ENCODE measurements around the gene LRIT2. TPM values are rescaled to one million over a fixed set of nuclear protein-coding genes. Genes with fewer than 3 reads are reported as not detected.

The LRIT2 gene
- total RNA-seq, 1 experiment from 2014 or later: not detected

GRCh38 chr10:84221916-84222315, 3.4 kb downstream of the LRIT2 start:
- TF ChIP-seq CTCF (IDR thresholded peaks at IDR 0.05; ENCODE audit: unreplicated experiment): no peak
- no peak for DNase-seq (ENCODE audit: unreplicated experiment)
- Mint-ChIP-seq H3K36me3 (ENCODE audit: insufficient read depth, unreplicated experiment) (no peaks in the 10 kb centered on the region), H3K4me1 (ENCODE audit: insufficient read depth, unreplicated experiment) (no peaks in the 10 kb centered on the region), H3K27ac (ENCODE audit: low read depth, unreplicated experiment) (no peak overlapping the region), H3K9me3 (ENCODE audit: unreplicated experiment) (peaks cover 5% of the 10 kb centered on the region), H3K27me3 (ENCODE audit: insufficient read depth, unreplicated experiment) (peaks cover 45% of the 10 kb centered on the region), H3K4me3 (ENCODE audit: unreplicated experiment) (no peak overlapping the region)
- intact Hi-C loops (cut with micrococcal nuclease): no loop called here
- CTCF ChIA-PET: no interaction called here
- no TSS peak for BruUV-seq (replicated peaks)
- POLR2A ChIA-PET: no interaction called here

- ChIA-PET CTCF (interaction anchor here (0.6 to 1.5 kb wide), 3 partner anchors 9 to 74 kb away, joined by 3 to 6 read pairs (median 4); no protein-coding TSS in a partner anchor), POLR2A (interaction anchor here (0.9 kb wide), 1 partner anchor 77 kb away, joined by 3 read pairs; no protein-coding TSS in a partner anchor)
- H3K4me1 Mint-ChIP-seq (ENCODE audit: insufficient read depth, unreplicated experiment): no peaks in the 10 kb centered on the region
- H3K4me3 Mint-ChIP-seq (ENCODE audit: unreplicated experiment): no peak overlapping the region
- H3K27ac Mint-ChIP-seq (ENCODE audit: low read depth, unreplicated experiment): no peak overlapping the region
- H3K27me3 Mint-ChIP-seq (ENCODE audit: insufficient read depth, unreplicated experiment): peaks cover 26% of the 10 kb centered on the region
- no peak for DNase-seq (ENCODE audit: unreplicated experiment)
- H3K9me3 Mint-ChIP-seq (ENCODE audit: unreplicated experiment): peaks cover 5% of the 10 kb centered on the region
- intact Hi-C loops (cut with micrococcal nuclease): no loop called here
- H3K36me3 Mint-ChIP-seq (ENCODE audit: insufficient read depth, unreplicated experiment): no peaks in the 10 kb centered on the region
- no peak for TF ChIP-seq CTCF (IDR thresholded peaks at IDR 0.05; ENCODE audit: unreplicated experiment)
- no TSS peak for BruUV-seq (replicated peaks)
These were observed 7.6 kb downstream of the LRIT2 start for GRCh38 chr10:84217746-84218145.

- H3K4me3 Mint-ChIP-seq (ENCODE audit: unreplicated experiment): no peak overlapping the region
- no peak for DNase-seq (ENCODE audit: unreplicated experiment)
- H3K9me3 Mint-ChIP-seq (ENCODE audit: unreplicated experiment): peaks cover 5% of the 10 kb centered on the region
- H3K36me3 Mint-ChIP-seq (ENCODE audit: insufficient read depth, unreplicated experiment): no peaks in the 10 kb centered on the region
- TF ChIP-seq CTCF (IDR thresholded peaks at IDR 0.05; ENCODE audit: unreplicated experiment): no peak
- H3K27ac Mint-ChIP-seq (ENCODE audit: low read depth, unreplicated experiment): no peak overlapping the region
- H3K4me1 Mint-ChIP-seq (ENCODE audit: insufficient read depth, unreplicated experiment): no peaks in the 10 kb centered on the region
- CTCF ChIA-PET: interaction anchor here (0.9 to 3.9 kb wide), 4 partner anchors 8 to 321 kb away, joined by 3 to 20 read pairs (median 5); no protein-coding TSS in a partner anchor
- peaks cover 30% of the 10 kb centered on the region for H3K27me3 Mint-ChIP-seq (ENCODE audit: insufficient read depth, unreplicated experiment)
- intact Hi-C loops (cut with micrococcal nuclease): no loop called here
- POLR2A ChIA-PET: no interaction called here
- no TSS peak for BruUV-seq (replicated peaks)
These were observed 8.5 kb downstream of the LRIT2 start for GRCh38 chr10:84216834-84217233.

GRCh38 chr10:84214612-84215235, 10.6 kb downstream of the LRIT2 start:
- Mint-ChIP-seq H3K27me3 (ENCODE audit: insufficient read depth, unreplicated experiment) (peaks cover 25% of the 10 kb centered on the region), H3K27ac (ENCODE audit: low read depth, unreplicated experiment) (no peak overlapping the region), H3K4me3 (ENCODE audit: unreplicated experiment) (no peak overlapping the region), H3K36me3 (ENCODE audit: insufficient read depth, unreplicated experiment) (no peaks in the 10 kb centered on the region), H3K4me1 (ENCODE audit: insufficient read depth, unreplicated experiment) (no peaks in the 10 kb centered on the region), H3K9me3 (ENCODE audit: unreplicated experiment) (peaks cover 5% of the 10 kb centered on the region)
- ChIA-PET CTCF (interaction anchor here (0.6 to 3.9 kb wide), 9 partner anchors 9 to 326 kb away, joined by 3 to 20 read pairs (median 4); no protein-coding TSS in a partner anchor), POLR2A (no interaction called here)
- BruUV-seq (replicated peaks): no TSS peak
- DNase-seq (ENCODE audit: unreplicated experiment): peak; percentile 56
- TF ChIP-seq CTCF (IDR thresholded peaks at IDR 0.05; ENCODE audit: unreplicated experiment): peak; percentile 26
- intact Hi-C loops (cut with micrococcal nuclease): no loop called here

Data from MCF 10A (cell line).